Stimulated activated CD4-positive, alpha-beta T cell treated with anti-CD3 and anti-CD28 coated beads, Interleukin-4, amount 100 ng/mL, for 1 hour (primary cell): ENCODE results near the gene AHCYL2.
"Not testable (repeated sequence)": the region's sequence is repeated elsewhere in the genome, so short reads cannot be mapped to it uniquely, and the experiment has no call there.

Source experiments
- DNase-seq: peaks from one replicate; pipeline ENCODE4 v3.0.0-alpha.2; 2020

AHCYL2 gene

DNA sequence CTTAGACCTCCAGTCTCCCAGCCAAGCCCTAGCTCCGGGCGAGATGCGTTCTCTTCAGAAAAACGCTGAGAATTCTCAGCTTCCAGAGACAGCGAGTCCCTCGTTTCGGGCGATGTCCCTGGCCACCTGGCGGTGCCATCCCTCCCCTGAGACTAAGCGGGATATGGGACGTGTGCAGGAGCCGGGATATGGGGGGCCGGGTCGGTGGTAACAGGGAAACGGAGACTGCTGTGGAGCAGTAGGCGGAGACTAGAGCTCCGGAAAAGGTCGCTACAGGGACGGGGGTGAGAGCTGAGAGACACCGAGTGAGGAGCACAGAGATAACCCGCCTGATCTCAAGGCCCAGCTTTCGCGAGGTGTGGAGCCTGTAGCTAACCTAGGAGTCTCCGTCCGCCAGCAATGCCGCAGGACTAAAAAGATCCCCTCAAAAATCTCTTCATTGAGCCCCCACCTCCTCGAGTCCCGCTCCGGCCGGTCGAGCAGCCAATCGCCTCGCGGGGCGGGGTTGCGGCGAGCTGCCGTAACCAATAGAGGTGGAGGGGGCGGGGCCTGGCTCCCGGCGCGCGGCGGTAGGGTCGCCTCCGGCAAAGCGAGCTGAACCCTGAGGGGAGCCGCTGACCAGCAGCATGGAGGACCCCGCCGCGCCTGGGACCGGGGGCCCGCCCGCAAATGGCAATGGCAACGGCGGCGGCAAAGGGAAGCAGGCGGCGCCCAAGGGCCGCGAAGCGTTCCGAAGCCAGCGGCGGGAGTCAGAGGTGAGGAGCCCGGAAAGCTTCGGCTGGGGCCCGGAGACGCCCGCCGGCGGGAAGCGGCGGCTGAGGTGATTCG, 209.2 kb downstream of the AHCYL2 start, which contains the start of gene STRIP2:
Gene STRIP2, plus strand, starts transcription at position 586 of the 828 bp plus-strand sequence. Its CDS starts 41 bp downstream, at position 627.
- DNase-seq: peak; percentile 95

DNA sequence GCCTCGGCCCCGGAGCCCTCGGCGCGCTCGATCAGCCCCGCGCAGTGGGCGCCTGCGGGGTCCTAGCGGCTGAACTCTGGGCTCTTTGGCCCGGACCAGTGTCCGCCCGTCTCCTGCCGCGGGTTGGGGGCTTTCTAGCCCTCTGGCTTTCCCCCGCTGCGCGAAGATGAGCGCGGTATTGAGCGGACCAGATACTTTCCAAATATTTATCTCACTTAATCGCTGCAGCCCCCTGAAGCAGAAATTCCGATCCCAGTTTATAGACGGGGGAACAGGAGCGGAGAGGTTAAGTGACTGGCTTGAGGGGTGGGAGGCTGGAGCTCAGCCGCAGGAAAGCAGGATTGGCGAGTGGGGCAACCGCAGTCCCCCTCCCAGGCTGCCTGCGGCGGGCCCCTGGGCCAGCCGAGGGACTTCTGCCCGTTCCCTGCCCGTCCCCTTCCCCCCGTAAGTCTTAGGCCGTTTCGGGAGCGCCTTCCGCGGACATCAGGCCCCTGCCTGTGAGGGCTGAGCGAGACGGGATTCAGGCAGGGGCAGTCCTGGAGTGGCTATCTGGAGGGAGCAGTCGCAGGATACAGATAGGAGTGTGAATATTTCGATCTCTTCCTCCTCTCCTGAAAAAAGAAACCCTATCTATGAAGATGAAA, 210.0 kb downstream of the AHCYL2 start:
- no peak for DNase-seq

DNA sequence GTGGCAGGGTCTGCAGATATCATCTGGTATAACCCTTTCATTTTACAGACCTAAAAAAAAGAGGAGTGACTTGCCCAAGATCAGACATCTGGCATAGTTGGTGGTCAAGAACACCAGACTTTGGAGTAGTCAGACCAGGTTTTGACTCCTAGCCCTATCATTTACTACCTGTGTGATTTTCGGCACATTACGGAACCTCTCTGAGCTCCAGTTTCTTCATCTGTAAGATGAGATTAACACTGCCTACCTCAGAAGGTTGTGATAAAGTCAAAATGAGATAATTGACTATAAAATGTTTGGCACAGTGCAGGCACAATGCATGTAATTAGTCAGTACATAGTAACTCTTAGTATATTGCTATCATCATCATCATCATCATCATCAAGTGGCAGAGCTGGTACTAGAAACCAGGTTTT, 210.6 kb downstream of the AHCYL2 start:
- no peak for DNase-seq

DNA sequence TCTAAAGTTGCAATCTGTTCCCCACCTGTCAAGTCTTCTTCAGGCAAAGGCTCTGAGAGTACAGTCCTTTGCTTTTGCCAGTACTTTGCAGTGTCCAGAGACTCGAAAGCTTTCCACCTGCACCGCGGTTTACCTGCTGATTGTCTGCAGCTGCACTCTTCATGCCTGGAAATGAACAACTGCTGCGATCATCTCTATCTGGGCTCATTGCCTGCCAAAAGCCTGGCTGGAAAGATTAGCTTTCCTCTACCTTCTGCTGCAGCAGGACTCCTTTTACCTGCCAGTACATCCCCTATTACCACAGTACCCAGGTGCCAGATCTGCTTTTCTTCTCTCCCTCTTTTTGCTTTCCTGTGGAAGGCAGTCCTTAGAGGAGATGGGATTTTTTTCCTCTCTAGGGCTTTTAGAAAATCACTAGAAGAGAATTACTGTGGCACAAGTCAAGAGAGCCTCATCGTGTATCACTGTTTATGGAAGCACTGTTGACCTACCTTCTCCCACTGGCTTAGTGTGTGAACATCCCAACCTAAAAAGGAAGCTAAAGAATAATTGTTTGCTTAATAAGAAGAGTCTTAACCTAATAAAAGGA, 211.6 kb downstream of the AHCYL2 start:
- no peak for DNase-seq

DNA sequence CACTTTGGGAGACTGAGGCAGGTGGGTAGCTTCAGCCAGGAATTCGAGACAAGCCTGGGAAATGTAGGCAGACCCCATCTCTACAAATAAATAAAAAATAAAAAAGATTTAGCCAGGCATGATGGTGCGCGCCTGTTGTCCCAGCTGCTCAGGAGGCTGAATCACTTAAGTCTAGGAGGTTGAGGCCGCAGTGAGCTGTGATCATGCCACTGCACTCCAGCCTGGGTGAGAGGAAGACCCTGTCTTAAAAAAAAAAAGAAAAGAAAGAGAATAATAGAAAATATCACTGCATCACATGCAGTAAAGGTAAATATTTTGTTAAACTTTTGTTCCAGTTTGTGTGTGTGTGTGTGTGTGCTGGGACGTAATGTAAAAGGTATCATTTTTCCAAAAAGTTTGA, 212.4 kb downstream of the AHCYL2 start:
- no peak for DNase-seq

DNA sequence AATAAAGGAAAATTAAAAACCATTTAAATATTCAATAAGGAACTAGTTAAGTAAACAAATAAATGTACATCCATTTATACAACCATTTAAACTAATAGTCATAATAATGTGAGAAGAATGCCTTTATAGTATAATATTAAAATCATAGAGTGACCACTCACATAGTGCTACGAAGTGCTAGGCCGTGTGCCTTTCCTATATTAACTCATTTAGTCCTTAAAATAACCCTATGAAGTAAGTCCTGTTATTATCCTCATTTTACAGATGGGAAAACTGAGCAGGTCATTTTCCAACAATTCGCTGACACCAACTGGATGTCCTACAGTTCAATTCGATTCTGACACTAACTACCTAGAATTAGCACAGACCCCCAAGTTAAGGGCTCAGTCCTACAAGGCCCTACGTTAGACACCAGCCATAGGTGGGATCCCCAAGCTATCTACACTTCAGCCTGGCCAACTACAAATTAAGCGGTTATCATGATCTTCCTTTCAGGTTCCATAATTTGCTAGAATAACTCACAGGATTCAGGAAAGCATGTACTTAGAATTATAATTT, 213.5 kb downstream of the AHCYL2 start:
- DNase-seq: no peak

DNA sequence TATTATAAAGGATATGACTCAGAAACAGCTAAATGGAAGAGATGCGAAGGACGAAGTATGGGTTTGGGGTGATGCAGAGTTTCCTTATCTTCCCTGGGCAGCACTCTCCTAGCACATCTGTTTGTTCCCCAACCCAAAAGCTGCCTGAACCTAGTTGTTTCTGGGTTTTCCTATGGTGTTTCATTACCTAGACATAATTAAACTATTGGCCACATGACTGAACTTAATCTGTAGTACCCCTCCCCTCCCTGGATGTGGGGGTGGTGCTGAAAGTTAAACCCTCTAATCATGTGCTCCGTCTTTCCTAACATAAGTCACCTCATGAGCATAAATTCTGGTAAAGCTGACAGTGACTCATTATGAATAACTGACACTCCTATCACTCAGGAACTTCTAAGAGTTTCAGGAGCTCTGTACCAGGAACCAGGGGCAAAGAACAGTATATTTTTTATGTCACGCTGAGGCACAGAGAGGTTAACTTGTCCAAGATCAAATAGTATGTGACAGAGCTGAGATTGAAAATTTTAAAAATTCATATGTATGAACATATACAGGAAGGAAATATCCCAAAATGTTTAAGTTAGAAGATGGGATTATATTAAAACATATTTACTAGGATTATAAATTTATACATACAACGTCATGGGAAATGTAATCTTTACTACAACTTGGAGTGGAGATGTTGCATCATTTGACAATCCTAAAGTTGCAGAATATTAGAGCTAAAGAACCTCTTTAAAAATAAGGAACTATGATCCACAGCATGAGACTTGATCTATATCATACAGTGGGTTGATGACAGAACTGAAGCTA, 214.2 kb downstream of the AHCYL2 start:
- DNase-seq: peak; percentile 56

DNA sequence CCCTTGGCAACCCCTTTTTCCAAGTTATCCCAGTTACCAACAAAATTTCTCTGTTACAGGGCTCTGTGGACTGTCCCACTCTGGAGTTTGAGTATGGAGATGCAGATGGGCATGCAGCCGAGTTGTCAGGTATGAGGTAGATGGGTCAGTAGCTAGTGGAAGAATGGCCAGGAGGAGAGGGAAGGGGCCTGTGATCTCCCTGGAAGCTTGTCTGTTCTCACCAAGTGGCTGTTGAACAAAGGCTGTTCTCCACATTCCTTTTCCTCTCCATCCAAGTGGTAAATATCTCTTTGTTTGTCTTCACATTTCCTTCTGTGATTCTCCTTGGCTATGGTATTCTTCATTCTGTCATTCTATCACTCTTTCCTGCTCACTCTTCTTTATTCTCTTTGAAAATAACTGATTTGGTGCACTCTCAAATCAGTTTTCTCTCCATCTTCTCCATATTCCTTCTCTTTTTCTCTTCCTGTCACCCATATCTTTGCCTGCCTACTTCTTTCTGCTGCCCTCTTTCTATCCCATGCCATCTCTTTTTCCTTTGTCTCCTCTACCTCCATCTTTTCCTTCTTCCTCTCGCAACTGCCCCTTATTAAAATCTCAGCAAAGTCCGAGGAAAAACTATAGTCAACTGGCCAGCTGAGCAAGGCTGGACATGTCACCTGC, 215.3 kb downstream of the AHCYL2 start:
- no peak for DNase-seq

DNA sequence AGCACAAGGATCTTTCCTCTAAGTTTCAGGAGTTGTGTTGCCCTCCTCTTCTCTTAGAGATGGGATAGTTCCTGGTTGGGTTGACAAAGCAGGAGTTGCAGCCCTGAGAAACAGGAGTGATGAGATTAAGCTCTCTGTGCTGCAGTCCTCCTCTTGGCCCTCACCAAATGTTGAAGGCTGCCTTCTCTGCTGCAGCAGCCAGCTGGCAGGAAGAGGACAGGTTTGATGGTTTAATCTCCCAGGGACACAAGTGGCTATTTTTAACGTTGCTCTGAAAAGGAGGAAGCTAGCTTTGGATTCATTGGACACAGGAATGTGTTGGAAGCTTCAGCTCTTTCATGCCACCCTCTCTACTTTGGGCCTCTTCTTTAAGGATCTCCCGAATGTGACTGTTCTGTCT, 218.8 kb downstream of the AHCYL2 start:
- DNase-seq: no peak

DNA sequence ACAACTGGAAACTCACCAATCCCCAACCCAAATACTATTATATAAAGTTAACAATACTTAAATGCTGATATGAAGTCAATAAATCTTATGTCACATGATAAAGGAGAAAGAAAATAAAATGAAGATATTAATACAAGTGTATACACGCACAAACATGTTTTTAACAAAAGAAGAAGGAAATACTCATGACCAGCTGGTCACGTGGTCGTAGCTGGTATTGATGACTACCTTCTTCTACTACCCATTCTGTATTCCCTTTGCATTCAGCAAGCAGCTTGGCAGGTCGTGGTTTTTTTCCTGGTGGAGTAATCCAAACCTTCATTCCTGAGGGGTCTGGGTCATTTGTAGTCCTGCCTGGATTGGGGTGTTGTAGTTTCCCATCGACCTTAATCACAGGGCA, 219.9 kb downstream of the AHCYL2 start:
- not testable (repeated sequence) for DNase-seq

DNA sequence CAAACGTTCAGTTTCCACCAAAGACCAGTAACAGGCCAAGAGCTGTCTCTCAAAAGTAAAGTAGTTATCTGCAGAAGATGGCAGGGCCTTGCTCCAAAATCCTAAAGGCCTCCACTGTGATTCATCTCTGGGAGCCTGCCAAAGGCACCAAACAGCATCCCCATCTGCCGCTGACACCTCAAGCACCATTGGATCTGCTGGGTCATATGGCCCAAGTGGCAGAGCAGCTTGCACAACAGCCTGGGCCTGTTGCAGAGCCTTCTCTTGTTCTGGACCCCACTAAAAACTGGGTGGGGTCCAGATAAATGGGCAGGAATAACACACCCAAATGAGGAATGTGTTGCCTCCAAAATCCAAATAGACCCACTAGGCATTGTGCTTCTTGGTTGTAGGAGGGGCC, 222.1 kb downstream of the AHCYL2 start:
- not testable (repeated sequence) for DNase-seq

DNA sequence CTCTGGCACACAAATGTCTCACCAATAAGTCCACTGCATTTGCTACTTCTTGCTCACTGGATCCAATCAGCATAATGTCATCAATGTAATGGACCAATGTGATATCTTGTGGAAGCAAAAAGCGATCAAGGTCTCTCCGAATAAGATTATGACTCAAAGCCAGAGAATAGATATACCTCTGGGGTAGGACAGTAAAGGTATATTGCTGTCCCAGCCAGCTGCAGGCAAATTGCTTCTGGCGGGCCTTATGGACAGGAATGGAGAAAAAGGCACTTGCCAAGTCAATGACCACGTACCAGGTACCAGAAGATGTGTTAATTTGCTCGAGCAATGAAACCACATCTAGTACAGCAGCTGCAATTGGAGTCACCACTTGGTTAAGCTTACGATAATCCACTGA, 222.6 kb downstream of the AHCYL2 start:
- not testable (repeated sequence) for DNase-seq

DNA sequence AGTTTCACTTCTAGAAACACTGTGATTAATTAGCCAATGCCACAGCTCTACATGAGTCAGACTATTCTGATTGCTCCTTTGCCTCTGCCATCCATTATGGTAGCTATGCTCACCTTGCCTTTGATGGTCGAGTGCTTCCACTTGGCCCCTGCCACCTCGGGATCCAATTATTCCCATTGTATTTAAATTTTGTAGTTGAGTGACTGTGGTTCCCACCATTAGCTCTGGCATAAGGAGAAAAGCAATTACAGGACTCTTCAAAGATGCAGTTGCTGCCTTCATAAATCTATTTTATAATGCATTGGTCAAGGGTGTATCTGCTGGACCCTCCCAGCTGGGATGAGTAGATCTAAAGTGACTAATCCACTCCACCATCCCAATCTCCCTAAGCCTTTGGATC, 223.8 kb downstream of the AHCYL2 start:
- DNase-seq: not testable (repeated sequence)

DNA sequence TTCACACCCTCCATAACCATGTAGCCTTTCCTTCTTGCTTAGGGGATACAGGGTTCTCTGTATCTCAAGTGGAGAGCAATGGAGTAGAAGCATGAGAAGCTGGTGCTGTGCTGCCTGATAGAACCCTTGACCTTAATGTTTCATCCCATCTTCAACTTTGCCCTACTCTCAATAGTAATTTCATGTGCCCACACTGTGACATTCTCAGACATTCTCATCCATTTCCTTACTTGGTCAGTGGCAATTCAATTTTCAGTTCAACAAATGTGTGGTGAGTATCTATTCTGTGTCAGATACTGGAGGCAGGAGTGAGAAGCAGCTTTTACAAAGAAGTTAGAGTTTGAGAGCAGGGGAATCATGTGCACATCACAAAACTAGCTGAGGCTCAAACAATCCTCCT, 225.5 kb downstream of the AHCYL2 start:
- DNase-seq: no peak

DNA sequence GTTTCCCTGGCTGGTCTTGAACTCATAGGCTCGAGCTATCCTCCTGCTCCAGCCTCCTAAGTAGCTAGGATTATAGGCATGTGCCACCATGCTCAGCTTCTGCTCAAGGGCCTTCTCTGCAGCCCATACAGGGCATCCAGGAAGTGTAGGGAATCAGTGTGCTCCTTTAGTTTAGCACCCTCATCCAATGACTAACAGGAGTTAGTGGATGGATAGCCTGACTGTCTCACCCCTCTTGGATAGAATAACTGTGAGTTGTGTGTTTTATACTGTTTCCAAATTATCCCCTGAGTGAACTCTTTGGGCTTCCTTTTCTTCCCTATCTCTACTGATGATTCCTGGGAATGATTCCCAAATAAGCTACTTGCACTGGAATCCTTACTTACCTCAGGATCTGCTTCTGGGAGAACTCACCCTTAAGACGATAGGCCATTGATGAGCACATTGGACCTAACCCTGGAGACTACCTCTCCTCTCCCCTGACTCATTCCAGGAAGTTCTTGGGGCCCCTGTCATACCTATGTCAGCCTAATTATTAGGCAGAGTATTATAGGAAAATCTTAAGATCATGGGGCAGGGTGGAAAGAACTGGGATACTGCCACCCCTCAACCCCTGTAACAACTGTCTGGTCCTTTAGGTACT, 227.9 kb downstream of the AHCYL2 start:
- no peak for DNase-seq

DNA sequence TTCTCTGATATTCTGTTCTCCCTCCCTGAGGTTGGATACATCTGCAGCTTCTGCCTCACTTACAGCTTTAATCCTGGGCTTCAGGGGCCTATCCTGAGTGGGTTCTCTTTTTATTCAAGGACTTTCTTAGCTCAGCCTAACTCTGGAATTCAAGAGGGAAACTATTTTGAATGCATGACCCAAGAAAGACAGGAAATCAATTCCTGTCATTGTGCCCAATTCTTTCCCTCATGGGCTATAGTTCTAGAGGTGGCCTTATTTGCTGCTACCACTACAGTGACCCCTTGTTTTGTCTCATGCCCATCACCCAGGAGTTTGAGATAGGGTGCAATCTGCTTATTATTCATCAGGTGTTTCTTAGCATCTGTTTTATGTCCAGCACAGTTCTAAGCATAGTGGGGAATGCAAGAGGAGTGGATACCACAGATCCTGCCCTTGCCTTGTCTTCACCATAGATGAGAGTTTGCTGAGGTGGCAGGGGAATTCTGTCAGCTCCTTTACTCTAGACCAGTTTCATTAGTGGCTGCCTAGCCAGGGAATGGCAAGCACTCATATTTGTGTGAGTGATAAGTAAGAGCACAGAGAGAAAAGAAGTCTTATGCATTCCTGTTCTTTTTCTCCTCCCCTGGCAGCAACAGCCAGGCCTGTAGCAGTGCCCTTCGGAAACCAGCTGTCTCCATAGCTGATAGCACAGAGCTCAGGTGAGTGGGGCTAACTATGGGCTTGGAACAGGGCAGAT, 228.8 kb downstream of the AHCYL2 start:
- DNase-seq: no peak

DNA sequence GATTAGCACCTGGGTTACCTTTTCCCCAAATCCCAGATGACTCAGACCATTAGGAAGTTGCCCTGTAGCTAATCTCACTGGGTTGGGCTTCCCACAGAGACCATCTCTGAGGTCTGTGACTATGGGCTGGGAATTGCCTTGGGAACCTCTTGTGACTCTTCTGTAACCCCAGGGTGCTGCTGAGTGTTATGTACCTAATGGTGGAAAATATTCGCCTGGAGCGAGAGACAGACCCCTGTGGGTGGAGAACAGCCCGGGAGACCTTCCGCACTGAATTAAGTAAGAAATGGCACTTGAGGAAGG, 229.4 kb downstream of the AHCYL2 start:
- DNase-seq: no peak

DNA sequence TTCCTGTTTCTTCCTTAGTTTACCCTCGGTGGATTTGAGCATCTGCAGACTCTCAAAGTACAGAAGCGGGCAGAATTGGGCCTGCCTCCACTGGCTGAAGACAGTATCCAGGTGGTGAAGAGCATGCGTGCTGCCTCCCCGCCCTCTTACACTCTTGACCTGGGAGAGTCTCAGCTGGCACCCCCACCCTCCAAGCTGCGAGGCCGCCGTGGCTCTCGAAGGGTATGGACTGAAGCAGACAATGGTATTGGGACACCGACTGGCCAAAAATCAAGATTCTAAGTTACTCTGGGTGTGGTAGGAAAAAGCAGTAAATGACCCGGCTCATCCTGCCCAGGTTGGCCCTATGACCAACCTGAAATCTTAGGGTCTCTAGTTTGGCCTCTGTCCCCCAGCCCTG, 231.6 kb downstream of the AHCYL2 start:
- DNase-seq: no peak

DNA sequence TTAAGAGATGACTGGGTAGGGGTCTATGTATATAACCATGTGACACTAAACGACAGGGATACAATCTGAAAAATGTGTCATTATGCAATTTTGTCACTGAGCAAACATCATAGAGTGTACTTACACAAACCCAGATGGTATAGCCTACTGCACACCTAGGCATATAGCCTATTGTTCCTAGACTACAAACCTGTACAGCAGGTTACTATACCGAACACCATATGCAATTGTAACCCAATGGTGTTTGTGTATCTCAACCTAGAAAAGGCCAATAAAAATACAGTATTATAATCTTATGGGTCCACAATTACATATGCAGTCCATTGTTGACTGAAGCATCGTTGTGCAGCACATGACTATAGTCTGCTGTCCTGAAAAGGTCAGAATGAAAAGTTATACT, 232.3 kb downstream of the AHCYL2 start:
- no peak for DNase-seq

DNA sequence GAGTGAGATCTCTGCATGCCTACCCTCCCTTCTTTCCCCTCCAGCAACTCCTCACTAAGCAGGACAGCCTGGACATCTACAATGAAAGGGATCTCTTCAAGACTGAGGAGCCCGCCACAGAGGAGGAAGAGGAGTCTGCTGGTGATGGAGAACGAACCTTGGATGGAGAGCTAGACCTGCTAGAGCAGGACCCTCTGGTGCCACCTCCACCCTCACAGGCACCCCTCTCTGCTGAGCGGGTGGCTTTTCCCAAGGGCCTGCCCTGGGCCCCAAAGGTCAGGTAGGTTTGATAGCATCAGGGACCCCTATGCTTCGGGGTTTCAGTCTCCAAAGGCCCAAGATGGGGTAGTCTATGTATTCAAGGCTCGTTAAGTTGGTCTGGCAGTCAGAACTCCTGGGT, 233.3 kb downstream of the AHCYL2 start:
- DNase-seq: no peak

DNA sequence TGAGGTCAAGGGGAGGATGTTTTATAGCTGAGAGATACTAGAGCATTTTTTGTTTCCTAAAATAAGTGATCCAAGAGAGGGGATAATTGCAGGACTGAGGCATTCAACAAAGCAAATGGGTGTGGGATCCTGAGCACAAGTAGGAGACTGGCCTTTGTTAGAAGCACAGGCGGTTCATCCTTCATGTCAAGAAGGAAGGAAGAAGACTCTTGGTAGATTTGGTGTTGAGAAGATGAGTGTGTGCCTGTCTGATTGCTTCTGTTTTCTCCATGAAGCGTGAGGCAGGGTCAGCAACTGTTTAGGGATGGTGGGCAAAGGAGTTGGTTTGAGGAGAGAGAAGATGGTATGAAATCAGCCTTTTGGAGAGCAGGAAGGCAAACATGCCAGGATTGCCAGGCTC, 237.0 kb downstream of the AHCYL2 start:
- DNase-seq: no peak
